GM12878 (cell line): ENCODE measurements around the gene LSM6. TPM values are rescaled to one million over a fixed set of nuclear protein-coding genes. Genes with fewer than 3 reads are reported as not detected.

Source experiments
- ATAC-seq: fragments of 200-7000 bp; cut with Tn5 transposase; 3 replicates; pipeline ENCODE4 v1.9.1; 2020; ENCODE audit warnings: mild to moderate bottlenecking, moderate library complexity
- BruUV-seq: library from RNA; stranded (reverse); fragments of 400-500 nt; replicated peaks from 2 replicates; lab custom pipeline; 2021; lab: Mats Ljungman, UMichigan
- CTCF ChIA-PET: fragments of 300-600 bp; sonication (Branson Sonifier 250); formaldehyde crosslinking; extraction: SDS; loops from one replicate; lab custom pipeline; 2021; ENCODE audit warnings: inconsistent platforms; lab: Yijun Ruan, JAX
- POLR2A ChIA-PET: fragments of 350-600 bp; formaldehyde crosslinking; extraction: SDS; loops from one replicate; lab custom pipeline; 2021; ENCODE audit warnings: inconsistent platforms; lab: Charles Lee
- RAD21 ChIA-PET: fragments of 300-600 bp; sonication (Branson Sonifier 250); formaldehyde crosslinking; loops from one replicate; lab custom pipeline; 2023; ENCODE audit warnings: antibody characterized with exemption; ENCODE audit not compliant: unreplicated experiment; lab: Charles Lee
- SMC1A ChIA-PET: fragments of 300-600 bp; sonication (Branson Sonifier 250); formaldehyde crosslinking; loops from one replicate; lab custom pipeline; 2023; ENCODE audit not compliant: unreplicated experiment, uncharacterized antibody; lab: Charles Lee
- DNase-seq: peaks from one replicate; pipeline ENCODE4 v3.0.0-alpha.2; 2011; ENCODE audit warnings: low read depth, low spot score
- FAIRE-seq: peaks from 3 replicates; lab custom pipeline; 2011; peaks lifted over from hg19 to GRCh38; lab: Jason Lieb, UNC
- H2AFZ ChIP-seq: 2 replicates; pipeline ENCODE4 v1.6.0; 2011; ENCODE audit warnings: low read depth, low read length, control low read depth; ENCODE audit not compliant: control insufficient read depth
- H3K27ac ChIP-seq: 2 replicates; pipeline ENCODE4 v1.5.1; 2011; ENCODE audit warnings: control low read depth; ENCODE audit not compliant: control insufficient read depth, insufficient read depth
- H3K27me3 ChIP-seq, 2 experiments: replicated peaks in 1 of 2; 2 replicates each; pipeline versions ENCODE4 v1.6.0 to v1.6.1; 2011; ENCODE audit warnings: low read length in 1 of 2; ENCODE audit not compliant: control insufficient read depth in 2 of 2, insufficient read depth in 2 of 2
- H3K36me3 ChIP-seq, 2 experiments: 2 replicates each; pipeline ENCODE4 v1.5.1; 2011; ENCODE audit warnings: low read length in 1 of 2; ENCODE audit not compliant: control insufficient read depth in 2 of 2, insufficient read depth in 2 of 2
- H3K4me1 ChIP-seq: 2 replicates; pipeline ENCODE4 v1.6.1; 2011; ENCODE audit warnings: mild to moderate bottlenecking, low read length, moderate library complexity, mixed read lengths; ENCODE audit not compliant: control insufficient read depth, insufficient read depth
- H3K4me2 ChIP-seq: 2 replicates; pipeline ENCODE4 v1.6.0; 2011; ENCODE audit warnings: control low read depth; ENCODE audit not compliant: control insufficient read depth, insufficient read depth
- H3K4me3 ChIP-seq: fragments of 200-600 bp; sonication (generic); 2 replicates; pipeline ENCODE4 v1.5.1; 2016
- H3K79me2 ChIP-seq: 2 replicates; pipeline ENCODE4 v1.6.0; 2011; ENCODE audit warnings: low read length; ENCODE audit not compliant: control insufficient read depth, insufficient read depth
- H3K9ac ChIP-seq: 2 replicates; pipeline ENCODE4 v1.8.0; 2011; ENCODE audit warnings: low read length, control low read depth, mixed read lengths; ENCODE audit not compliant: control insufficient read depth, insufficient read depth
- H3K9me3 ChIP-seq: replicated peaks from 3 replicates; pipeline ENCODE4 v1.5.1; 2011; ENCODE audit warnings: mild to moderate bottlenecking, low read length; ENCODE audit not compliant: control insufficient read depth, insufficient read depth
- H4K20me1 ChIP-seq: 2 replicates; pipeline ENCODE4 v1.6.0; 2011; ENCODE audit not compliant: control insufficient read depth, insufficient read depth
- CHD2 ChIP-seq: IDR thresholded peaks from 2 replicates; pipeline ENCODE4 v1.6.1; 2011; ENCODE audit warnings: low read depth, low read length, improper control_type of control experiment, borderline replicate concordance
- EGR1 ChIP-seq, 2 experiments: IDR thresholded peaks; 1 replicate in 1 of 2; 2 replicates in 1 of 2; pipeline ENCODE4 v1.6.1; 2011 to 2012; ENCODE audit warnings: low read depth in 2 of 2, low read length in 2 of 2, borderline replicate concordance in 1 of 2, mild to moderate bottlenecking in 1 of 2, moderate library complexity in 1 of 2
- ETV6 ChIP-seq, 2 experiments: fragments of 450-650 bp in 1 of 2; IDR thresholded peaks in 1 of 2; conservative IDR thresholded peaks in 1 of 2; 2 replicates each; pipeline ENCODE4 v1.6.1; 2014; ENCODE audit warnings: antibody characterized with exemption in 1 of 2, borderline replicate concordance in 1 of 2, low read depth in 1 of 2, mild to moderate bottlenecking in 1 of 2, moderate library complexity in 1 of 2
- FOXK2 ChIP-seq: fragments of 450-650 bp; IDR thresholded peaks from 2 replicates; pipeline ENCODE4 v1.6.1; 2017; ENCODE audit warnings: mild to moderate bottlenecking, moderate library complexity
- GATAD2B ChIP-seq: fragments of 450-650 bp; conservative IDR thresholded peaks from 2 replicates; pipeline ENCODE4 v1.6.1; 2017; ENCODE audit warnings: low read depth, mild to moderate bottlenecking, moderate library complexity
- IRF4 ChIP-seq: IDR thresholded peaks from 2 replicates; pipeline ENCODE4 v1.6.1; 2011; ENCODE audit warnings: low read depth, low read length
- MXI1 ChIP-seq: fragments of 150-350 bp; IDR thresholded peaks from 2 replicates; pipeline ENCODE4 v1.6.1; 2011; ENCODE audit warnings: low read depth, mild to moderate bottlenecking, inconsistent platforms, low read length, improper control_type of control experiment
- NFYB ChIP-seq: IDR thresholded peaks from 2 replicates; pipeline ENCODE4 v1.6.1; 2011; ENCODE audit warnings: low read depth, mild to moderate bottlenecking, low read length, improper control_type of control experiment, moderate library complexity; ENCODE audit not compliant: insufficient read depth
- NKRF ChIP-seq: fragments of 450-650 bp; conservative IDR thresholded peaks from 2 replicates; pipeline ENCODE4 v1.6.1; 2017; ENCODE audit warnings: mild to moderate bottlenecking, moderate library complexity
- PAX5 ChIP-seq: IDR thresholded peaks from 2 replicates; pipeline ENCODE4 v1.6.1; 2011; ENCODE audit warnings: low read depth, low read length, borderline replicate concordance
- RAD21 ChIP-seq: IDR thresholded peaks from 2 replicates; pipeline ENCODE4 v1.6.1; 2011; ENCODE audit warnings: mild to moderate bottlenecking, low read depth, low read length, moderate library complexity; ENCODE audit not compliant: insufficient read depth
- RCOR1 ChIP-seq: conservative IDR thresholded peaks from 2 replicates; pipeline ENCODE4 v1.6.1; 2012; ENCODE audit warnings: low read depth, low read length, improper control_type of control experiment
- RFX5 ChIP-seq: IDR thresholded peaks from 2 replicates; pipeline ENCODE4 v1.6.1; 2011; ENCODE audit warnings: low read depth, low read length, improper control_type of control experiment
- SIN3A ChIP-seq: IDR thresholded peaks from 2 replicates; pipeline ENCODE4 v1.6.1; 2012; ENCODE audit warnings: low read depth, low read length, improper control_type of control experiment
- SKIL ChIP-seq: fragments of 450-650 bp; IDR thresholded peaks from 2 replicates; pipeline ENCODE4 v1.6.1; 2017; ENCODE audit warnings: mild to moderate bottlenecking, low read depth, inconsistent platforms; ENCODE audit not compliant: poor library complexity, severe bottlenecking
- TARDBP ChIP-seq: IDR thresholded peaks from 2 replicates; pipeline ENCODE4 v1.6.1; 2016; ENCODE audit warnings: borderline replicate concordance
- ZBTB4 ChIP-seq: fragments of 450-650 bp; formaldehyde crosslinking; IDR thresholded peaks from 2 replicates; pipeline ENCODE4 v1.4.0; 2022; ENCODE audit warnings: mild to moderate bottlenecking, moderate library complexity
- ZNF207 ChIP-seq: fragments of 450-650 bp; IDR thresholded peaks from 2 replicates; pipeline ENCODE4 v1.6.1; 2014; ENCODE audit warnings: antibody characterized with exemption, mild to moderate bottlenecking, borderline replicate concordance
- WGBS: methylation state at CpG from one replicate; pipeline ENCODE4 v1.1.6; 2016; ENCODE audit warnings: low lambda C conversion rate; ENCODE audit not compliant: insufficient replicate concordance, insufficient coverage; ENCODE audit errors: missing lambda C conversion rate; 5-methylcytosine and 5-hydroxymethylcytosine counted together
- in situ Hi-C: fragments of 300-500 bp; cut with MboI; formaldehyde crosslinking; loops from 9 replicates; pipeline ENCODE4 v1.14.3; 2018; ENCODE audit warnings: mixed read lengths
- intact Hi-C: fragments of 100-400 bp; cut with micrococcal nuclease; formaldehyde crosslinking; loops from one replicate; pipeline ENCODE4 v1.14.2; 2022; ENCODE audit not compliant: unreplicated experiment
- polyA plus RNA-seq, 11 experiments: library from polyadenylated mRNA; depleted of rRNA in 4 of 11; unstranded in 6 of 11; stranded (reverse) in 5 of 11; fragments of >200 nt; fragmentation: Nextera tagmentation in 4 of 11; fragmentation: Illumina TruSeq in 1 of 11; extraction: Ambion mirVana in 4 of 11; extraction: Trizol in 1 of 11; gene quantifications; 1 replicate in 1 of 11; 2 replicates in 10 of 11; pipeline versions ENCODE4 v1.2.1 to v1.2.3, GENCODE V29; 2011 to 2016; ENCODE audit warnings: inconsistent platforms in 2 of 11, missing spikeins in 2 of 11, low read depth in 1 of 11
- total RNA-seq, 4 experiments: library from RNA; depleted of rRNA in 3 of 4; stranded (reverse); fragments of >200 nt in 3 of 4; fragmentation: Illumina TruSeq in 1 of 4; extraction: Trizol in 1 of 4; gene quantifications; 2 replicates each; pipeline versions ENCODE4 v1.2.1 to v1.2.3, GENCODE V29; 2013 to 2021

Gene LSM6
- total and polyA plus RNA-seq, 10 of the 15 experiments (the other 5 are each of a cell fraction or from before 2014, with no cell fraction given): 68.0 to 282 (median 229) TPM

- ChIA-PET SMC1A (interaction anchor here (1.5 kb wide), 1 partner anchor 10 kb away, joined by 3 read pairs; no protein-coding TSS in a partner anchor), RAD21 (no interaction called here), CTCF (interaction anchor here (0.8 kb wide), 1 partner anchor 11 kb away, joined by 4 read pairs; no protein-coding TSS in a partner anchor), POLR2A (no interaction called here)
- H3K9ac ChIP-seq: no peak overlapping the region
- H4K20me1 ChIP-seq: no peaks in the 10 kb centered on the region
- H3K9me3 ChIP-seq: peaks cover 3% of the 10 kb centered on the region
- H3K27ac ChIP-seq: no peak overlapping the region
- H3K79me2 ChIP-seq: no peaks in the 10 kb centered on the region
- ATAC-seq (no peak), FAIRE-seq (no peak), DNase-seq (no peak)
- intact Hi-C loops (no loop called here), in situ Hi-C loops (no loop called here)
- H3K4me2 ChIP-seq: no peak overlapping the region
- BruUV-seq: no TSS peak
- no peak overlapping the region for H3K4me3 ChIP-seq
- no peaks in the 10 kb centered on the region for H3K4me1 ChIP-seq
- no peaks in the 10 kb centered on the region for H3K36me3 ChIP-seq
- H3K27me3 ChIP-seq: no peaks in the 10 kb centered on the region
- 73% methylated on average over 1 of the region's 1 CpG for WGBS
- H2AFZ ChIP-seq: no peak overlapping the region
- TF ChIP-seq TARDBP (no peak), IRF4 (no peak), GATAD2B (no peak), NKRF (no peak), FOXK2 (no peak), PAX5 (no peak), CHD2 (no peak), NFYB (no peak), ZNF207 (no peak), RFX5 (no peak), SIN3A (no peak), EGR1 (IDR thresholded peaks at IDR 0.05; ENCODE audit: borderline replicate concordance in 1 of 2, low read depth in 2 of 2, low read length in 2 of 2) (no peak), RAD21 (no peak), ETV6 (conservative IDR thresholded peaks at IDR 0.05 in 1 of 2, IDR thresholded peaks at IDR 0.05 in 1 of 2; ENCODE audit: borderline replicate concordance in 1 of 2, low read depth in 1 of 2) (no peak), SKIL (no peak), ZBTB4 (CRISPR knock-in tag) (no peak), MXI1 (no peak), RCOR1 (no peak)
Measured at GRCh38 chr4:146165221-146165620, 10.3 kb upstream of the LSM6 start.
